SK-N-SH treated with all-trans-retinoic acid at 6 μM for 48 hours (cell line): ENCODE data around the gene UQCR11.

Experiments
- POU6F1 ChIP-seq: fragments of 250-450 bp; sonication (Bioruptor Pico); IDR thresholded peaks from 2 replicates; pipeline ENCODE4 v1.8.0; 2021; ENCODE audit warnings: low read depth, mild to moderate bottlenecking, moderate library complexity, borderline replicate concordance
- PPARA ChIP-seq: fragments of 250-450 bp; sonication (Bioruptor Pico); IDR thresholded peaks from 2 replicates; pipeline ENCODE4 v1.5.0; 2020; ENCODE audit warnings: mild to moderate bottlenecking, borderline replicate concordance
- TCF4 ChIP-seq: fragments of 250-450 bp; sonication (Bioruptor Pico); IDR thresholded peaks from 2 replicates; pipeline ENCODE4 v1.8.0; 2021; ENCODE audit warnings: mild to moderate bottlenecking, moderate library complexity, borderline replicate concordance
- TOX ChIP-seq: fragments of 250-450 bp; sonication (Bioruptor Pico); IDR thresholded peaks from 2 replicates; pipeline ENCODE4 v1.8.0; 2021; ENCODE audit warnings: mild to moderate bottlenecking, moderate library complexity, borderline replicate concordance
- ZFP30 ChIP-seq: fragments of 450-650 bp; formaldehyde crosslinking; IDR thresholded peaks from 2 replicates; pipeline ENCODE4 v1.5.0; 2022; ENCODE audit warnings: mild to moderate bottlenecking, moderate library complexity

GRCh38 chr19:1619703-1620102 is 14.4 kb upstream of the UQCR11 start:
- TF ChIP-seq POU6F1 (CRISPR knock-in tag) (no peak), TOX (CRISPR knock-in tag) (no peak), TCF4 (CRISPR knock-in tag) (no peak), ZFP30 (no peak), PPARA (CRISPR knock-in tag) (no peak)
